ENCODE measurements around the gene GAPVD1.

DNA sequence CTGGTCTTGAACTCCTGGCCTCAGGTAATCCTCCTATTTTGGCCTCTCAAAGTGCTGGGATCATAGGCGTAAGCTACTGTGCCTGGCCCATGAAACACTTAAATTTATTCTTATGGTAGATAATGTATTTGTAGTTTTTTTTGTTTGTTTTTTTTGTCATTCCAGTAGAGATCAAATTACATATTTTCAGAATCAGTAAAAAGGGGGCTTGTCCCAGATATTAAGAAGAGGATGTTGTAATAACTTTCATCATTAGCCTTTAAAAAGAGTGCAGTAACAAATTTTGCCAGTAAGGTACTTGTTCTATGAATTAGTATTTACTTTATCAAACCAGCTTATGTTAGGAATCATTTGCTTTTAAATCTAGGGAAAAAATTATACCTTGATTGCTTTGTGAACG is 42.6 kb downstream of the GAPVD1 start:
- TF ChIP-seq, protein P1, sequence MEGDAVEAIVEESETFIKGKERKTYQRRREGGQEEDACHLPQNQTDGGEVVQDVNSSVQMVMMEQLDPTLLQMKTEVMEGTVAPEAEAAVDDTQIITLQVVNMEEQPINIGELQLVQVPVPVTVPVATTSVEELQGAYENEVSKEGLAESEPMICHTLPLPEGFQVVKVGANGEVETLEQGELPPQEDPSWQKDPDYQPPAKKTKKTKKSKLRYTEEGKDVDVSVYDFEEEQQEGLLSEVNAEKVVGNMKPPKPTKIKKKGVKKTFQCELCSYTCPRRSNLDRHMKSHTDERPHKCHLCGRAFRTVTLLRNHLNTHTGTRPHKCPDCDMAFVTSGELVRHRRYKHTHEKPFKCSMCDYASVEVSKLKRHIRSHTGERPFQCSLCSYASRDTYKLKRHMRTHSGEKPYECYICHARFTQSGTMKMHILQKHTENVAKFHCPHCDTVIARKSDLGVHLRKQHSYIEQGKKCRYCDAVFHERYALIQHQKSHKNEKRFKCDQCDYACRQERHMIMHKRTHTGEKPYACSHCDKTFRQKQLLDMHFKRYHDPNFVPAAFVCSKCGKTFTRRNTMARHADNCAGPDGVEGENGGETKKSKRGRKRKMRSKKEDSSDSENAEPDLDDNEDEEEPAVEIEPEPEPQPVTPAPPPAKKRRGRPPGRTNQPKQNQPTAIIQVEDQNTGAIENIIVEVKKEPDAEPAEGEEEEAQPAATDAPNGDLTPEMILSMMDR (IDR thresholded peaks at IDR 0.05; ENCODE audit: low read depth, low read length): no peak
- TF ChIP-seq EZH2phosphoT487 (IDR thresholded peaks at IDR 0.05; ENCODE audit: low read depth): no peak
